Large intestine (tissue), 3 donors: Measurements from ENCODE around the gene DENND5B. TPM values are rescaled to one million over a fixed set of nuclear protein-coding genes. Genes with fewer than 3 reads are reported as not detected.
"Not testable (repeated sequence)": the region's sequence is repeated elsewhere in the genome, so short reads cannot be mapped to it uniquely, and the experiment has no call there.

Source experiments
- DNase-seq, 2 donors: peaks; one replicate each; pipeline versions ENCODE4 v3.0.0 to v3.0.0-alpha.2; 2013
- H3K27ac ChIP-seq: one replicate; pipeline ENCODE4 v1.5.1; 2013; ENCODE audit warnings: low read length
- H3K27me3 ChIP-seq: 2 replicates; pipeline ENCODE4 v1.6.1; 2013; ENCODE audit warnings: low read length; ENCODE audit not compliant: control insufficient read depth, insufficient read depth
- H3K36me3 ChIP-seq: 2 replicates; pipeline ENCODE4 v1.6.1; 2013; ENCODE audit warnings: low read length; ENCODE audit not compliant: control insufficient read depth, insufficient read depth
- H3K4me1 ChIP-seq: one replicate; pipeline ENCODE4 v1.6.1; 2013; ENCODE audit warnings: low read length; ENCODE audit not compliant: control insufficient read depth, insufficient read depth
- H3K4me3 ChIP-seq: one replicate; pipeline ENCODE4 v1.5.1; 2013; ENCODE audit warnings: low read length
- H3K9me3 ChIP-seq: one replicate; pipeline ENCODE4 v1.6.1; 2013; ENCODE audit warnings: mild to moderate bottlenecking, low read depth, low read length, moderate library complexity; ENCODE audit not compliant: control insufficient read depth
- WGBS: methylation state at CpG from one replicate; pipeline ENCODE4 v1.1.5; 2013; ENCODE audit warnings: low lambda C conversion rate; ENCODE audit not compliant: insufficient coverage; 5-methylcytosine and 5-hydroxymethylcytosine counted together
- polyA plus RNA-seq: library from polyadenylated mRNA; unstranded; fragments of 120-200 nt; gene quantifications from one replicate; pipeline ENCODE4 v1.2.1, GENCODE V29; 2013

Gene DENND5B
- polyA plus RNA-seq, 1 donor = 32.3 TPM

- H3K27me3 ChIP-seq = no peaks in the 10 kb centered on the region
- DNase-seq = no peak
- no peaks in the 10 kb centered on the region for H3K36me3 ChIP-seq
- no peak overlapping the region for H3K27ac ChIP-seq
- peaks cover 4% of the 10 kb centered on the region for H3K9me3 ChIP-seq
- H3K4me3 ChIP-seq = no peak overlapping the region
- H3K4me1 ChIP-seq = no peaks in the 10 kb centered on the region
- no CpG with 5 or more reads among the region's 4 CpGs for WGBS
These were observed 82.3 kb downstream of the DENND5B start for GRCh38 chr12:31508436-31509150.

GRCh38 chr12:31507966-31508365 lies 83.0 kb downstream of the DENND5B start:
- Histone ChIP-seq H3K4me1 (no peaks in the 10 kb centered on the region), H3K9me3 (peaks cover 4% of the 10 kb centered on the region), H3K36me3 (no peaks in the 10 kb centered on the region), H3K27me3 (no peaks in the 10 kb centered on the region), H3K27ac (no peak overlapping the region), H3K4me3 (no peak overlapping the region)
- no peak for DNase-seq
- no CpG with 5 or more reads among the region's 1 CpG for WGBS

GRCh38 chr12:31506515-31507306 lies 84.2 kb downstream of the DENND5B start:
- DNase-seq = no peak
- Histone ChIP-seq H3K4me1 (no peaks in the 10 kb centered on the region), H3K4me3 (no peak overlapping the region)

GRCh38 chr12:31504625-31505222 lies 86.2 kb downstream of the DENND5B start:
- H3K4me3 ChIP-seq = no peak overlapping the region
- H3K9me3 ChIP-seq = peaks cover 4% of the 10 kb centered on the region
- no peak for DNase-seq
- no peaks in the 10 kb centered on the region for H3K4me1 ChIP-seq
- H3K27me3 ChIP-seq = no peaks in the 10 kb centered on the region
- no peak overlapping the region for H3K27ac ChIP-seq
- H3K36me3 ChIP-seq = no peaks in the 10 kb centered on the region
- WGBS = 100% methylated on average over 1 of the region's 7 CpGs

More at GRCh38 chr12:31506515-31507306, 84.2 kb downstream of the DENND5B start:
- Histone ChIP-seq H3K27ac (no peak overlapping the region), H3K36me3 (no peaks in the 10 kb centered on the region), H3K27me3 (no peaks in the 10 kb centered on the region), H3K9me3 (peaks cover 4% of the 10 kb centered on the region)
- no CpG with 5 or more reads among the region's 9 CpGs for WGBS

- H3K36me3 ChIP-seq, H3K27me3 ChIP-seq, H3K4me1 ChIP-seq, H3K27ac ChIP-seq, H3K4me3 ChIP-seq, H3K9me3 ChIP-seq, DNase-seq: not testable (repeated sequence)
- WGBS = no CpG with 5 or more reads among the region's 3 CpGs
These were observed 89.9 kb downstream of the DENND5B start for GRCh38 chr12:31501014-31501413.

- DNase-seq = no peak
- WGBS = 100% methylated on average over 1 of the region's 2 CpGs
- Histone ChIP-seq H3K27ac (no peak overlapping the region), H3K36me3 (peaks cover 4% of the 10 kb centered on the region), H3K9me3 (no peaks in the 10 kb centered on the region), H3K4me1 (no peaks in the 10 kb centered on the region), H3K27me3 (no peaks in the 10 kb centered on the region), H3K4me3 (no peak overlapping the region)
These were observed 91.4 kb downstream of the DENND5B start for GRCh38 chr12:31499567-31499966.

DNA sequence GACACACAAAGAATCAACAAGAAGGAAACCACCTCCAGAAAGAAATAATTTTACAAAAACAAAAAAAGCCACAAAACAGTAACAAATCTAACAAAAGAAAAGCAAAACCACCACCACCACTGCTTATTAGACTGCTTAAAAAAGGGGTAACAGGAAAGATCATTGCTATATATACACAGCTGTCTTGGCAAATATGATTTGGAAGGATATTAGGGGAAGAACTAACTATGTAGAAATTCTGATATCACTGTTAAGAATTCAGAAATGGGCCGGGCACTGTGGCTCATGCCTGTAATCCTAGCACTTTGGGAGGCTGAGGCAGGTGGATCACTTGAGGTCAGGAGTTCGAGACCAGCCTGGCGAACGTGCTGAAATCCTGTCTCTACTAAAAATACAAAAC lies 92.5 kb downstream of the DENND5B start:
- no peak for DNase-seq
- no peak overlapping the region for H3K4me3 ChIP-seq
- peaks cover 10% of the 10 kb centered on the region for H3K36me3 ChIP-seq
- H3K9me3 ChIP-seq = no peaks in the 10 kb centered on the region
- no peak overlapping the region for H3K27ac ChIP-seq
- no peaks in the 10 kb centered on the region for H3K4me1 ChIP-seq
- H3K27me3 ChIP-seq = no peaks in the 10 kb centered on the region
- WGBS = 60% methylated on average over 1 of the region's 4 CpGs

DNA sequence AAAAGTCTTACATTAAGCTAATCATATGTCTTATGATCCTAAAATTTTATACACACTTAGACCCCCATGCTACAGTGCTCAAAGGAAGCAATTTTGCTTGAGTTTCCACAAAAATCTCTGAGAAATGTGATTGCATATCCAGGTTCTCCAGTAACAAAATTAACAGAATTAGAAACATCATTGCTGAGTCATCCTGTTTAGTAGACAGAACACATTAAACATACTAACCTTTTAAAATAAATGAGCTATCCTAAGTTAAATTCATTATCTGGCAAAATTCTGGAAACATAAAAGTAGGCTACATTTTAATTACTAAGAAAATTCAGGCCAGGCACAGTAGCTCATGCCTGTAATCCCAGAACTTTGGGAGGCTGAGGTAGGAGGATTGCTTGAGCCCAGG lies 94.7 kb downstream of the DENND5B start:
- Histone ChIP-seq H3K36me3 (peaks cover 13% of the 10 kb centered on the region), H3K9me3 (no peaks in the 10 kb centered on the region), H3K4me3 (no peak overlapping the region), H3K27ac (no peak overlapping the region), H3K27me3 (no peaks in the 10 kb centered on the region), H3K4me1 (no peaks in the 10 kb centered on the region)
- DNase-seq = no peak

DNA sequence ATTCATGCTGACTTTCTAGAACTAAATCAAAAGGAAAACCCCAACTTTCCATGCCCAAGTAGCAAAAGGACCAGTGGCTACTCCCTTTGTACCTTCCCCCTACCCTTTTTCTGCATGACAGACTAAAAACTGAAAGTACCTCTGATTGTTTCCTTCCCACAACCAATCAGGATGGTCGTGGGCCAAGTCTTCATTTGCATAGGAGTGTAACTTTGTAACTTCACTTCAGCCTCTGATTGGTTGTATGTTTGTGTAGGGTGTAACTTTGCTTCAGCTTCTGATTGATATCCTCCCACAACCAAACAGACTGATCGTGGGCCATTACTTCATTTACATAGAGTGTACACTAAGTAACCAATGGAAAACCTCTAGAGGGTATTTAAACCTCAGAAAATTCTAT lies 96.5 kb downstream of the DENND5B start:
- DNase-seq = no peak
- Histone ChIP-seq H3K4me1 (no peaks in the 10 kb centered on the region), H3K27me3 (no peaks in the 10 kb centered on the region), H3K27ac (no peak overlapping the region), H3K4me3 (no peak overlapping the region), H3K9me3 (no peaks in the 10 kb centered on the region), H3K36me3 (peaks cover 26% of the 10 kb centered on the region)
- WGBS = no CpG with 5 or more reads among the region's 2 CpGs

DNA sequence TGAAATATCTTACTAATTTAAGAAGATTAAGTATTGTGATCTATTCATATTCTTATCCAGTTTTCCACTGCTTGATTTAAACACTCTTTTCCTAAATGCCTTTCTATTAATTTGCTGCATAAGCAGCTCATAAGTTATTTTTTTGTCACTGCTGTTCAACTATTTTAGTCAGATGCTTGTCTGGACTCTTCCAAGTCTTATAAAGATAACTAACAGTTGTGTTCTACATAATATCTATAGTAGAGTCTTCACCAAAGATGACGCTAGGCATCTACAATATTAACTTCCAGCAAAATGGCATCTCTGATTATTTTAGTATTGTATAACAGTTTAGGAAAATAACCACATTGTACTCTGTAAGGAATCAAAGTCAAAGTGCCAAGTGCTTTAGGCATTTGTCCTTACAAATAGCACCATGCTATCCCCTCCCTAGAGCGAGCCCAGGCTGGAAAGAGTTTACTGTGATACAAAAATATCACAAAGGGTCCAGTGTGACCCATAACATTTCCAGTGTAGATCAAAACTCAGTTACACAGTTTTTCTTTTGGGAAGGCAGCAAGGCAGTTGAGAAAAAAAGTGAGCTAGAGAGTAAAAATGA lies 98.2 kb downstream of the DENND5B start:
- no CpG with 5 or more reads among the region's 2 CpGs for WGBS
- Histone ChIP-seq H3K27me3 (no peaks in the 10 kb centered on the region), H3K27ac (no peak overlapping the region), H3K4me3 (no peak overlapping the region), H3K36me3 (peaks cover 30% of the 10 kb centered on the region), H3K4me1 (no peaks in the 10 kb centered on the region), H3K9me3 (no peaks in the 10 kb centered on the region)
- DNase-seq = no peak
